IMR-90 (cell line): Measurements from ENCODE around the gene GBF1. TPM values are rescaled to one million over a fixed set of nuclear protein-coding genes. Genes with fewer than 3 reads are reported as not detected.

Source experiments
- ATAC-seq: fragments of 200-7000 bp; cut with Tn5 transposase; 2 replicates; pipeline ENCODE4 v1.9.1; 2020; ENCODE audit warnings: low read depth, mild to moderate bottlenecking, moderate library complexity
- BruUV-seq: library from RNA; stranded (reverse); fragments of 400-500 nt; replicated peaks from 2 replicates; lab custom pipeline; 2021; lab: Mats Ljungman, UMichigan
- CTCF ChIA-PET: fragments of 300-600 bp; formaldehyde crosslinking; extraction: SDS; loops from one replicate; lab custom pipeline; 2021; ENCODE audit warnings: antibody characterized with exemption; lab: Yijun Ruan, JAX
- POLR2A ChIA-PET: fragments of 300-600 bp; sonication (Branson Sonifier 250); formaldehyde crosslinking; loops from one replicate; lab custom pipeline; 2022; ENCODE audit warnings: antibody characterized with exemption; ENCODE audit not compliant: unreplicated experiment; lab: Charles Lee
- DNase-seq: peaks from one replicate; pipeline ENCODE4 v3.0.0; 2013
- H2AFZ ChIP-seq: replicated peaks from 2 replicates; pipeline ENCODE3; 2013; ENCODE audit warnings: low read length, mild to moderate bottlenecking; ENCODE audit not compliant: poor library complexity
- H2AK5ac ChIP-seq: 2 replicates; pipeline ENCODE4 v1.6.1; 2013; ENCODE audit warnings: low read depth, low read length, inconsistent platforms
- H2AK9ac ChIP-seq: replicated peaks from 2 replicates; pipeline ENCODE3; 2013; ENCODE audit warnings: mild to moderate bottlenecking, low read depth, low read length, moderate library complexity; ENCODE audit not compliant: poor library complexity
- H2BK120ac ChIP-seq: 2 replicates; pipeline ENCODE4 v1.6.1; 2013; ENCODE audit warnings: low read depth, low read length, inconsistent platforms
- H2BK15ac ChIP-seq: 3 replicates; pipeline ENCODE4 v1.6.1; 2013; ENCODE audit warnings: low read depth, low read length, inconsistent platforms
- H2BK20ac ChIP-seq: 2 replicates; pipeline ENCODE4 v1.6.1; 2013; ENCODE audit warnings: low read depth, mild to moderate bottlenecking, inconsistent platforms, low read length, moderate library complexity
- H2BK5ac ChIP-seq: 2 replicates; pipeline ENCODE4 v1.6.1; 2013; ENCODE audit warnings: mild to moderate bottlenecking, low read depth, low read length, inconsistent platforms; ENCODE audit not compliant: poor library complexity, severe bottlenecking
- H3K14ac ChIP-seq: replicated peaks from 2 replicates; pipeline ENCODE4 v1.6.1; 2013; ENCODE audit warnings: low read depth, low read length, inconsistent platforms
- H3K18ac ChIP-seq: 2 replicates; pipeline ENCODE4 v1.6.1; 2013; ENCODE audit warnings: low read depth, low read length, control low read depth
- H3K23ac ChIP-seq: 2 replicates; pipeline ENCODE4 v1.6.1; 2013; ENCODE audit warnings: low read depth, low read length, inconsistent platforms
- H3K27ac ChIP-seq: 2 replicates; pipeline ENCODE4 v1.5.1; 2013; ENCODE audit warnings: mild to moderate bottlenecking, control low read depth, low read length; ENCODE audit not compliant: insufficient read depth
- H3K27me3 ChIP-seq: 2 replicates; pipeline ENCODE4 v1.6.1; 2013; ENCODE audit warnings: low read length; ENCODE audit not compliant: control insufficient read depth, insufficient read depth
- H3K36me3 ChIP-seq: 2 replicates; pipeline ENCODE4 v1.6.1; 2013; ENCODE audit warnings: low read length, mixed read lengths; ENCODE audit not compliant: control insufficient read depth, insufficient read depth
- H3K4ac ChIP-seq: 2 replicates; pipeline ENCODE4 v1.6.1; 2013; ENCODE audit warnings: low read depth, low read length, inconsistent platforms
- H3K4me1 ChIP-seq: 2 replicates; pipeline ENCODE4 v1.6.1; 2013; ENCODE audit warnings: low read length, mixed read lengths; ENCODE audit not compliant: control insufficient read depth, insufficient read depth
- H3K4me2 ChIP-seq: 2 replicates; pipeline ENCODE4 v1.6.1; 2013; ENCODE audit warnings: low read depth, mild to moderate bottlenecking, control low read depth, low read length, moderate library complexity
- H3K4me3 ChIP-seq: 2 replicates; pipeline ENCODE4 v1.5.1; 2013; ENCODE audit warnings: low read depth, mild to moderate bottlenecking, control low read depth, low read length, moderate library complexity; ENCODE audit not compliant: insufficient read depth
- H3K56ac ChIP-seq: 2 replicates; pipeline ENCODE4 v1.6.1; 2013; ENCODE audit warnings: low read length, inconsistent platforms; ENCODE audit not compliant: insufficient read depth; ENCODE audit errors: extremely low read depth
- H3K79me1 ChIP-seq, 2 experiments: 2 replicates each; pipeline ENCODE4 v1.6.1; 2013; ENCODE audit warnings: low read length in 2 of 2, inconsistent platforms in 1 of 2, low read depth in 1 of 2
- H3K9ac ChIP-seq: 2 replicates; pipeline ENCODE4 v1.6.1; 2013; ENCODE audit warnings: low read depth, low read length, control low read depth
- H3K9me1 ChIP-seq: 2 replicates; pipeline ENCODE4 v1.6.1; 2013; ENCODE audit warnings: low read length, inconsistent platforms; ENCODE audit not compliant: insufficient read depth
- H3K9me3 ChIP-seq: 2 replicates; pipeline ENCODE4 v1.6.1; 2013; ENCODE audit warnings: low read length; ENCODE audit not compliant: control insufficient read depth, insufficient read depth
- H4K20me1 ChIP-seq: 2 replicates; pipeline ENCODE4 v1.6.1; 2013; ENCODE audit warnings: low read length, inconsistent platforms; ENCODE audit not compliant: insufficient read depth
- H4K5ac ChIP-seq: 2 replicates; pipeline ENCODE4 v1.6.1; 2013; ENCODE audit warnings: mild to moderate bottlenecking, low read depth, low read length, control low read depth
- H4K8ac ChIP-seq, 2 experiments: 2 replicates each; pipeline ENCODE4 v1.6.1; 2013; ENCODE audit warnings: low read depth in 2 of 2, low read length in 2 of 2, control low read depth in 1 of 2, inconsistent platforms in 1 of 2
- H4K91ac ChIP-seq: 2 replicates; pipeline ENCODE4 v1.6.1; 2013; ENCODE audit warnings: low read depth, low read length, inconsistent platforms; ENCODE audit not compliant: insufficient read depth
- CEBPB ChIP-seq: IDR thresholded peaks from 2 replicates; pipeline ENCODE4 v1.6.1; 2012; ENCODE audit warnings: low read depth, low read length, improper control_type of control experiment
- MAFK ChIP-seq: IDR thresholded peaks from 2 replicates; pipeline ENCODE4 v1.6.1; 2012; ENCODE audit warnings: low read depth, low read length, improper control_type of control experiment
- MAZ ChIP-seq: IDR thresholded peaks from 2 replicates; pipeline ENCODE4 v1.6.1; 2012; ENCODE audit warnings: low read depth, mild to moderate bottlenecking, low read length, improper control_type of control experiment, moderate library complexity, borderline replicate concordance
- RFX5 ChIP-seq: IDR thresholded peaks from 2 replicates; pipeline ENCODE4 v1.8.0; 2012; ENCODE audit warnings: low read depth, mild to moderate bottlenecking, low read length, moderate library complexity
- WGBS, 2 experiments: methylation state at CpG; one replicate each; pipeline versions ENCODE4 v1.1.5 to v1.1.7; 2013; ENCODE audit warnings: missing lambda C conversion rate in 2 of 2; ENCODE audit not compliant: insufficient read length in 1 of 2; ENCODE audit errors: extremely low coverage in 2 of 2; 5-methylcytosine and 5-hydroxymethylcytosine counted together
- dilution Hi-C: fragments of 300-500 bp; cut with HindIII; formaldehyde crosslinking; loops from one replicate; pipeline ENCODE4 v1.14.3; 2018; ENCODE audit warnings: low sequenced_read_pairs; ENCODE audit not compliant: unreplicated experiment
- in situ Hi-C: fragments of 300-500 bp; cut with MboI; formaldehyde crosslinking; loops from 3 replicates; pipeline ENCODE4 v1.14.3; 2019; ENCODE audit warnings: low sequenced_read_pairs, inconsistent platforms, mixed read lengths
- intact Hi-C: fragments of 100-400 bp; cut with micrococcal nuclease; formaldehyde crosslinking; loops from 2 replicates; pipeline ENCODE4 v1.10.0; 2022
- polyA plus RNA-seq, 3 experiments: library from polyadenylated mRNA; depleted of rRNA; stranded (reverse); fragments of >200 nt; gene quantifications; 2 replicates each; pipeline ENCODE4 v1.2.3, GENCODE V29; 2012; ENCODE audit warnings: low replicate concordance in 1 of 3
- total RNA-seq: library from RNA; depleted of rRNA; stranded (reverse); fragments of >200 nt; gene quantifications from 2 replicates; pipeline ENCODE4 v1.2.3, GENCODE V29; 2012
- TF ChIP-seq, protein P1 (sequence below): fragments of 150-350 bp; IDR thresholded peaks from 2 replicates; pipeline ENCODE4 v1.6.1; 2017; ENCODE audit warnings: mild to moderate bottlenecking, antibody characterized with exemption, low read length, low read depth

GBF1 gene
- total and polyA plus RNA-seq, 2 of the 4 experiments (the other 2 are of a cell fraction), result 38.7 to 40.1 TPM

DNA sequence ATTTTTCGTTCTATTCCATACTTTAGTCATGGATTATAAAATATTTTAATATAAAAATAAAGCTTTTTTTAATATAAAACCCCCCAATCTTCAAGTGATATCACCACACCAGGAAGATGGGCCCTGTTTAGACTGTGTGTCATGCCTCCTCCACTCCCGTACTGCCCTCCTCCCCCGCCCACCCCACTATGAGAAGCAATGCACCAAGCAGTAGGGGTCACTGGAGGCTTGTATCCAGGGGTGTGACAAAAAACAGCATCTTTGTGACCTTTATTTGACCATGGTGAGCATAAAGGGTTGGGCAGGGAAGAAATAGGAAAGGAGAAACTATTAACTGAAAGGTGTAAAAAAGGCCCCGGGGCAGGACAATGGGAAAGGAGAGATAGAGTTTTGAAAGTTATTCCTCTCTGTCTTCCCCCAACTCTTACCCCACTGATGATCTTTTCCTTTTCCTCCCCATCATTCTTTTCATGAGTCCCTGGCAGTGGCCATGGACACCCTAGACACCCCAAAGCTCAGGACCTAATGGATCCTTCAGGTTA lies 7.5 kb upstream of the GBF1 start:
- no peak overlapping the region for H4K91ac ChIP-seq
- no peak overlapping the region for H2BK15ac ChIP-seq
- ChIA-PET CTCF (interaction anchor here (1.2 to 1.5 kb wide), 2 partner anchors 68 to 109 kb away, joined by 3 to 4 read pairs; no protein-coding TSS in a partner anchor), POLR2A (no interaction called here)
- H3K79me1 ChIP-seq, result peaks cover 0 to 6% of the 10 kb centered on the region in 2 experiments; a peak in 1 of 4 replicates
- peaks cover 48% of the 10 kb centered on the region for H3K27me3 ChIP-seq
- H3K14ac ChIP-seq, result no peak overlapping the region
- H2AK5ac ChIP-seq, result no peak overlapping the region
- no peak overlapping the region for H2BK5ac ChIP-seq
- H3K9me3 ChIP-seq, result no peaks in the 10 kb centered on the region
- H4K5ac ChIP-seq, result no peak overlapping the region
- H3K4ac ChIP-seq, result no peak overlapping the region
- no peak overlapping the region for H3K4me2 ChIP-seq
- H3K9ac ChIP-seq, result no peak overlapping the region
- in situ Hi-C loops (no loop called here), dilution Hi-C loops (no loop called here), intact Hi-C loops (no loop called here)
- no peak overlapping the region for H4K8ac ChIP-seq
- BruUV-seq, result no TSS peak
- H2BK20ac ChIP-seq, result no peak overlapping the region
- no peak overlapping the region for H3K4me3 ChIP-seq
- no peak for DNase-seq
- ATAC-seq, result no peak
- no CpG with 5 or more reads among the region's 4 CpGs for WGBS, 2 experiments
- TF ChIP-seq MAZ (no peak), CEBPB (no peak), RFX5 (no peak), MAFK (no peak)
- TF ChIP-seq, protein P1, sequence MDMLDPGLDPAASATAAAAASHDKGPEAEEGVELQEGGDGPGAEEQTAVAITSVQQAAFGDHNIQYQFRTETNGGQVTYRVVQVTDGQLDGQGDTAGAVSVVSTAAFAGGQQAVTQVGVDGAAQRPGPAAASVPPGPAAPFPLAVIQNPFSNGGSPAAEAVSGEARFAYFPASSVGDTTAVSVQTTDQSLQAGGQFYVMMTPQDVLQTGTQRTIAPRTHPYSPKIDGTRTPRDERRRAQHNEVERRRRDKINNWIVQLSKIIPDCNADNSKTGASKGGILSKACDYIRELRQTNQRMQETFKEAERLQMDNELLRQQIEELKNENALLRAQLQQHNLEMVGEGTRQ, result no peak
- no peak overlapping the region for H2AK9ac ChIP-seq
- no peak overlapping the region for H3K27ac ChIP-seq
- no peak overlapping the region for H2BK120ac ChIP-seq
- H3K56ac ChIP-seq, result no peak overlapping the region
- H3K23ac ChIP-seq, result no peak overlapping the region
- no peak overlapping the region for H2AFZ ChIP-seq
- H3K18ac ChIP-seq, result no peak overlapping the region
- H3K9me1 ChIP-seq, result peaks cover 14% of the 10 kb centered on the region
- H3K4me1 ChIP-seq, result peaks cover 5% of the 10 kb centered on the region
- H3K36me3 ChIP-seq, result no peaks in the 10 kb centered on the region
- H4K20me1 ChIP-seq, result no peaks in the 10 kb centered on the region
